ENCODE data around the gene SAFB2. TPM values are rescaled to one million over a fixed set of nuclear protein-coding genes. Genes with fewer than 3 reads are reported as not detected.

The SAFB2 gene
- total and polyA plus RNA-seq, 9 of the 15 experiments (the other 6 are each of a cell fraction or from before 2014, with no cell fraction given): 4.5 to 103 (median 47.3) TPM

- TF ChIP-seq, protein P1, sequence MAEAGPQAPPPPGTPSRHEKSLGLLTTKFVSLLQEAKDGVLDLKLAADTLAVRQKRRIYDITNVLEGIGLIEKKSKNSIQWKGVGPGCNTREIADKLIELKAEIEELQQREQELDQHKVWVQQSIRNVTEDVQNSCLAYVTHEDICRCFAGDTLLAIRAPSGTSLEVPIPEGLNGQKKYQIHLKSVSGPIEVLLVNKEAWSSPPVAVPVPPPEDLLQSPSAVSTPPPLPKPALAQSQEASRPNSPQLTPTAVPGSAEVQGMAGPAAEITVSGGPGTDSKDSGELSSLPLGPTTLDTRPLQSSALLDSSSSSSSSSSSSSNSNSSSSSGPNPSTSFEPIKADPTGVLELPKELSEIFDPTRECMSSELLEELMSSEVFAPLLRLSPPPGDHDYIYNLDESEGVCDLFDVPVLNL (CRISPR knock-in tag; IDR thresholded peaks at IDR 0.05; ENCODE audit: low read depth): no peak
- TF ChIP-seq RBM22 (IDR thresholded peaks at IDR 0.05; ENCODE audit: low read depth, low read length, poor library complexity, severe bottlenecking) (no peak), ZBTB8A (IDR thresholded peaks at IDR 0.05; ENCODE audit: partially characterized antibody) (no peak), GABPB2 (CRISPR knock-in tag; conservative IDR thresholded peaks at IDR 0.05) (no peak), CHD1 (IDR thresholded peaks at IDR 0.05; ENCODE audit: low read length) (no peak), GATAD2B (IDR thresholded peaks at IDR 0.05; ENCODE audit: borderline replicate concordance) (no peak), TSHZ1 (CRISPR knock-in tag; IDR thresholded peaks at IDR 0.05) (no peak)
Measured at GRCh38 chr19:5608291-5608690, 14.3 kb downstream of the SAFB2 start (continued).

Measured in K562 (cell line).